ENCODE data around the gene USH1C.

The USH1C gene

GRCh38 chr11:17460406-17460805 is 83.8 kb downstream of the USH1C start:
- no peak for DNase-seq

GRCh38 chr11:17459236-17459896 is 84.8 kb downstream of the USH1C start:
- no peak for DNase-seq

GRCh38 chr11:17458268-17458667 is 85.9 kb downstream of the USH1C start:
- no peak for DNase-seq

- DNase-seq = no peak
Observed at GRCh38 chr11:17457396-17458173, 86.6 kb downstream of the USH1C start.

GRCh38 chr11:17452668-17453067 is 91.5 kb downstream of the USH1C start:
- DNase-seq = no peak

GRCh38 chr11:17449158-17449557 is 95.1 kb downstream of the USH1C start:
- DNase-seq = no peak

- no peak for DNase-seq
Observed at GRCh38 chr11:17446482-17446881, 97.7 kb downstream of the USH1C start.

- no peak for DNase-seq
Observed at GRCh38 chr11:17445240-17445795, 98.9 kb downstream of the USH1C start.

GRCh38 chr11:17443926-17444690 is 100.1 kb downstream of the USH1C start:
- no peak for DNase-seq

Measured in NCI-H1417 treated with DMSO at 0.1 percent for 48 hours (cell line).